HL-60/S4 (cell line): Measurements from ENCODE around the gene ZNF563.

Experiments used
- in situ Hi-C: fragments of 300-500 bp; cut with MboI; formaldehyde crosslinking; loops from 2 replicates; pipeline ENCODE4 v1.14.3; 2022; ENCODE audit warnings: low sequenced_read_pairs

ZNF563 gene

GRCh38 chr19:12295191-12295590 lies 38.2 kb downstream of the ZNF563 start:
- in situ Hi-C loops = no loop called here

GRCh38 chr19:12294249-12295158 lies 38.9 kb downstream of the ZNF563 start, which contains the start of gene ZNF44:
Gene ZNF44, minus strand, starts transcription at chr19:12294883. Its CDS starts 189 bp downstream, at chr19:12294694.
- in situ Hi-C loops = no loop called here

GRCh38 chr19:12293777-12294248 lies 39.6 kb downstream of the ZNF563 start:
- in situ Hi-C loops = no loop called here

- in situ Hi-C loops = no loop called here
Observed at GRCh38 chr19:12289790-12290065, 43.7 kb downstream of the ZNF563 start.

GRCh38 chr19:12287958-12288500 lies 45.4 kb downstream of the ZNF563 start:
- in situ Hi-C loops = no loop called here

- in situ Hi-C loops = no loop called here
Observed at GRCh38 chr19:12284631-12285030, 48.8 kb downstream of the ZNF563 start.

- in situ Hi-C loops = no loop called here
Observed at GRCh38 chr19:12284226-12284625, 49.2 kb downstream of the ZNF563 start.

- in situ Hi-C loops = no loop called here
Observed at GRCh38 chr19:12278713-12279112, 54.7 kb downstream of the ZNF563 start.

- in situ Hi-C loops = no loop called here
Observed at GRCh38 chr19:12272980-12273901, 60.2 kb downstream of the ZNF563 start.

GRCh38 chr19:12272386-12272785 lies 61.0 kb downstream of the ZNF563 start:
- in situ Hi-C loops = no loop called here

- in situ Hi-C loops = no loop called here
Observed at GRCh38 chr19:12270854-12271253, 62.6 kb downstream of the ZNF563 start.
